ENCODE measurements around the gene PRODH.
"Not testable (repeated sequence)": the region's sequence is repeated elsewhere in the genome, so short reads cannot be mapped to it uniquely, and the experiment has no call there.

PRODH gene

DNA sequence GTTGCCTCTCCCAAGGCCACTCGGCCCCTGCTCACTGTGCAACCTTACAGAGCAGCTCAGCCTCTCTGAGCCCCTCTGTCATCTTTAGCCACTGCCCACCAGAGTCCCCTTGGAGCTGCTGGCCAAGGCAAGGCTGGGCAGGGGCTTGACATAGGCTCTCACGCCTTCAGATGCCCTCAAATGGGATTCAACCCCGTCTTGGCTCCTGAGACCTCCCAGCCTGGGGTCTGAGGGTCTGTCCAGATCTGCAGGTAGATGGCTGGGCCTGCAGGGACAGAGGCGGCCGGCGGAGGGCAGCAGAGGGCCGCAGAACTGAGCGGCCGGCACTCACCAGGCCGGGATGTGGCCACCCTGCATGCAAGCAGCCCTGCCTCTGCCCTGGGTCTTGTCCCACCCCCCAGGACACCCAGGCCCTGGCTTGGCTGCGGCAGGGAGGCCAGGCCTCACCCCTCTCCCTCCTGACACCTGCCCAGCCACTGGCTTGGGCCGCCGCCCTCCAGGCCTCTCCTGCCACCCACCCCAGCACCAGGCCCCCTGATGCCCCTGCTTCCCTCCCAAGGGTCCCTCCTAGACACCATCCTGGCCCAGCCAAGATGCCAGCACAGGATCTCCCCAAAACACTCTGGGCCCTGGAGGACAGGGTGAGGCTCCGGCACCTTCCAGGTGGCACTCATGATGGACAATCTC lies 18.4 kb upstream of the PRODH start:
- not testable (repeated sequence) for DNase-seq (ENCODE audit: low read depth)

DNA sequence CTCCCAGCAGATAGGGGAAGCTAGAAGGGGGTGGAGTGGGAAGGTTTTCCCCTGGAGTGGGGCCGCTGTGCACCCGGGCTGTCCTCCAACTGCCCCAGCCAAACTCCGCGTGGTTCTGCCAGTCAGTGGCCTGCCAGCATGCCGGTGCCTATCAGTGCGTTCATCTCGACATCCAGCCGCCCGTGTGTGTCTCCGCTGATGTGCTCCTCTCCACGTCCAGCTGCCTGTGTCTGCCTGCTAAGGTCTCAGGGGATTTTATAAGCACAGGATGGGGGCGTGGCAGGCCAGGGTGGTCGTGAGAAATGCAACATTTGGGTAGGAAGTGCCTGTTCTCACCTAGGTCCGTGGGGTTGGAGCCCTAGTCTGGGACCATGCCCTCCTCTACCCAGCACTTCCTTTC lies 17.0 kb upstream of the PRODH start:
- not testable (repeated sequence) for DNase-seq (ENCODE audit: low read depth)

DNA sequence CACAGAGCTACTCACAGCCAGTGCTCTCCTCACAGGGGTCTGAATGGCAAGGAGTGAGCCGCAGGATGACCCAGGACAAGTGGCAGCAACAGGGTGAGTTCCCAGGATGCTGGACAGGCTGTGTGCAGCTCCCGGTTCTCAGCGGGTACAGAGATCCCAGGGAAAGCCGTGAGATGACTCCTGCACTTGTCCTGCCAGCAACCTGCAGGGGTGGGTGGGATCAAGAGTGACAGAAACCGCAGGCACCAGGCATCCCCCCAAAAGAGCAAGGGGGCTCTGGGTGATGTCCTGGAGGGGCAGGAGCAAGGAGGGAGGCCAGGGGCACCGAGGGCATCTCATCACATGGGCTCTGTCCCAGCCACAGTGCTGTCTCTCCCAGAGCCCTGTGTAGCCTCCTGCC lies 15.9 kb upstream of the PRODH start:
- DNase-seq (ENCODE audit: low read depth): no peak

DNA sequence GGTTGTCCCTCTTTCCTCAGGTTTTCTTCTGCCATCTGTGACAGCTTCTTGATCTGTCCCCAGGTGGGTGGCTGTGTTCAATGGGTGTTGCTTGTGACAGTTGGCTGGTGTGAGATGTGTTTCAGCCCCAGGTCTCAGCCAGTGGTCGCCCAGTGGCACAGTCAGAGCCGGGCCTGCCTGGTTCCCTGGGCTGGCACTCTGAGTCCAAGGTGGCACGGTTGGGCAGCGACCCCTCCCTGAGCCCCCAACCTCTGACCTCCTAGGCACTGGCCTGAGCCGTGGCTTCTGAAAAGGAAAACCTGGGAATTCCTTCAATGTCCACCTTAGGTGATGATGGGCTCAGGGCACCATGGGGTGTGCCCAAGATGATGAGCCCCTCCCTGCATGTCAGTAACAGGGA lies 14.0 kb upstream of the PRODH start:
- no peak for DNase-seq (ENCODE audit: low read depth)

DNA sequence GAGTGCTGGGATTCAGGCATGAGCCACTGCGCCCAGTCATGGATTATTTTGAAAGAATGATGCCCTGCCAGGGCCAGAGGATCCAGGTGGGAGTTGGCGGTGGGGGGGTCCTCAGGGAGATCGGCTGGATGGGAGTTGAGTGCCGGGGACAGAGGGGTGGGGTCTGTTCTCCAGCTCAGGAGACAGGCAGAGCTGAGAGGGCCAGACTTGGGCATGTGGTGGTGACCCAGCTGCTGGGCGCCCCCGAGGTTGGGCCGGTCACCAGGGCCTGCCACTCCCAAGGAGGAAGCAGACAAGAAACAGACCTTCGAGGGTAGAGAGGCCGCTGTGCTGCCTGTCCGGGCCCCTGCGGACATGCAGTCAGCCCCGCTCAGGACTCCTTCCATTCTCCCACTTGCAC lies 11.8 kb upstream of the PRODH start:
- DNase-seq (ENCODE audit: low read depth): no peak

DNA sequence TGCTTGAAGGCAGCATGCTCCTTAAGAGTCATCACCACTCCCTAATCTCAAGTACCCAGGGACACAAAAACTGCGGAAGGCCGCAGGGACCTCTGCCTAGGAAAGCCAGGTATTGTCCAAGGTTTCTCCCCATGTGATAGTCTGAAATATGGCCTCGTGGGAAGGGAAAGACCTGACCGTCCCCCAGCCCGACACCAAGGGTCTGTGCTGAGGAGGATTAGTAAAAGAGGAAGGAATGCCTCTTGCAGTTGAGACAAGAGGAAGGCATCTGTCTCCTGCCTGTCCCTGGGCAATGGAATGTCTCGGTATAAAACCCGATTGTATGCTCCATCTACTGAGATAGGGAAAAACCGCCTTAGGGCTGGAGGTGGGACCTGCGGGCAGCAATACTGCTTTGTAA lies 11.0 kb upstream of the PRODH start:
- not testable (repeated sequence) for DNase-seq (ENCODE audit: low read depth)

DNA sequence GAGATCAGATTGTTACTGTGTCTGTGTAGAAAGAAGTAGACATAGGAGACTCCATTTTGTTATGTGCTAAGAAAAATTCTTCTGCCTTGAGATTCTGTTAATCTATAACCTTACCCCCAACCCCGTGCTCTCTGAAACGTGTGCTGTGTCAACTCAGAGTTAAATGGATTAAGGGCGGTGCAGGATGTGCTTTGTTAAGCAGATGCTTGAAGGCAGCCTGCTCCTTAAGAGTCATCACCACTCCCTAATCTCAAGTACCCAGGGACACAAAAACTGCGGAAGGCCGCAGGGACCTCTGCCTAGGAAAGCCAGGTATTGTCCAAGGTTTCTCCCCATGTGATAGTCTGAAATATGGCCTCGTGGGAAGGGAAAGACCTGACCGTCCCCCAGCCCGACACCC lies 2.6 kb upstream of the PRODH start:
- not testable (repeated sequence) for DNase-seq (ENCODE audit: low read depth)

DNA sequence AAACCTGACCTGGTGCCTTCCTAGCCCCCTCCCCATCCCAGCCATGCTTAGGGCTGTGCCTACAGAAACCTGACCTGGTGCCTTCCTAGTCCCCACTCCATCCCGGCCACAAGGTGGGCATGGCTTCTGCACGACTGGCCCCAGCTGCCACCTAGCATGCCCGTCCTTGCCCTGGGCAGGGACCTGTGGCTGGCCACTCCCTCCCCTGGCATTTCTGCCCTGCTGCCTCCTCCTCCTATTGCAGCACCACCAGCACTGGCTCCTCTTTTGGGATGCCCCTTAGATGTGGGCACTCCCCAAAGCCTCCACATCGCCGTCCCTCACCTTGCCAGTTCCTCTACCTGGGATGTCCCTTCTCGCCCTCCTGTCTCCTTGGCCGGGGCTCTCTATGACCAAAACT lies 1.4 kb downstream of the PRODH start:
- not testable (repeated sequence) for DNase-seq (ENCODE audit: low read depth)

DNA sequence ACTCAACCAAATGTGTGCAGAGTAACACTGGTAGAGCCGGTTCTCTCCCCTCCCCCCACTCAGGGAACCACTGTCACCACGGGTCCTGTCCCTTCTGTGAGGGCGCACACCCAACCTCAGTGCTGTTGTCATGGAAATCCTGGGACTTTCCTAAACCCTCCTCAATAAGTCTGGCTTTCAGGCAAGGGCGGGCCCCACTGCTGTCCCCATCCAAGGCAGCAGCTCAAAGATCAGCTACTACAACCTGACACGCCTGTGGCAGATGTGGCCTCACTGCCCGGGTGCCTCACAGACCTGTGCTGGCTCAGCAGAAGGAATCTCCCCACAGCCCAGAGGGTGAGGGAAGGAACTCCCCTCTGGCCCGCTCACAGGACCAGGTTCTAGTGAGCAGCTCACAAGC lies 2.2 kb downstream of the PRODH start:
- DNase-seq (ENCODE audit: low read depth): no peak

DNA sequence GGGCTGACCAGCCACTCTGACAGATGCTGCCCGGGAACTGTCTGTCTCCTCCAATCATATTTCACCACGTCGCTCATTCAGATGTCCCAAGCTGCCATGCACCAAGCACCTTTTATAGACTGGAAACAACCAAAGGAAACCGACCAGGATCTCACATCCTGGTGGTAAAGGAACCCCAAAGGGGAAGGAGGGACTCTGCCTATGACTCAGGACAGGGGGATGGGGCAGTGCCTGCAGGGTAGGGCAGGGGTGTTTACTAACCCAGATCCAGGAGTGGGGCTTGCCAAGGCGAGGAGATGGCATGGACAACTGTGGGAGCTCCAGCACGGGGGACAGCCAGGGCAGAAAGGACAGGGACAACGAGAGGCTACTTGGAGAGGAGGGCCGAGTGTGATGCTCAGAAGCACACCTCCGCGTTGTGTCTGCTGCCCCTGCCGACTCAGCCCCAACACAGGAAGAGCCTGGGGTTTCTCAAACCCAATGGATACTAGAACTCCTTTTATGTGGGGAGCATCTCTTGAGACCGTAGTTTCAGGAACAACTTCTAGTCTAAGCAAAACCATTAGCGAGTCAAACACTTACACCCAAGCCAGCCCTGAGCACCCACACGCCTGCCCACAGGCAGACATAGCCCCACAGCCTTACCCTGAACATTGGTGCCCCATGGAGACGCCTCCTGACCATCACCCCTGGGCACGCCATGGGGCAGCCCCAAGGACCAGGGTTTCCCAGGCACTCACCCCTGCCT lies 4.0 kb downstream of the PRODH start:
- DNase-seq (ENCODE audit: low read depth): no peak

DNA sequence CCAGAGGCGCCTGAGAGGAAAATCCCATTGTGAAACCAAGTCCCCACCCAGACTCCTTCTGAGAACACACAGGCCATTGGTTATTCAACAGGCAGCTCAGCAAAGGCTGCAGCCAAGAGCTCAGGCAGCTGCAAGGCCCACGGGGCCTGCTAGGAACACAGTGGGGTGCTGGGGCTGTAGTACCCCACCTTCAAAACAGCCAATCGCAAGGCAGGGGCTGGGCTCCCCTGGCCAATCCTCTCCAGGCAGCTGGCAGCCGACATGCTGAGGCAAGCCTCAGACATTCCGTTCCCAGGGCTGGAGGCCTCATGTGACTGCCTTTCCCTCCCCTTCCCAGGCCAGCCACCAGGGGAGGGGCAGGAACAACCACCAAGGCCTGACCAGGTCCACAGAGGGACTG lies 6.6 kb downstream of the PRODH start:
- DNase-seq (ENCODE audit: low read depth): no peak

DNA sequence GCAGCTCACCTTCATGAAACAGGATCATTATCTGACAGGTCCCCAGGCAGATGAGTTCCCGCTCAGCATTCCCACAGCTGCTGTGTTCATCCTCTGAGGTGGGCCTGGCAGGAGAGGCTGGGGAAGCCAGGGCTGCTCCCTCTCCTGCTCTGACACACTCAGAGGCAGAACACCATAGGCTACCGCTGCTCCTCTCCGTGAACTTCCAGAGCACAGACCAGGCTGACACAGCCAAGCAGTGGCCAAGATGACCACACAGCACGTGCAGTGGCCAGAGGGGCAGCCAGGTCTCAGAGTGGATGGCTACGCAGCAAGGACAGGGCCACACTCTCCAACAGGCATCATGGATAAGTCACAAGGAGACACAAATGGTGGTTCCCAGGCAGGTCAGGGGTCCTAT lies 8.5 kb downstream of the PRODH start:
- DNase-seq (ENCODE audit: low read depth): no peak

DNA sequence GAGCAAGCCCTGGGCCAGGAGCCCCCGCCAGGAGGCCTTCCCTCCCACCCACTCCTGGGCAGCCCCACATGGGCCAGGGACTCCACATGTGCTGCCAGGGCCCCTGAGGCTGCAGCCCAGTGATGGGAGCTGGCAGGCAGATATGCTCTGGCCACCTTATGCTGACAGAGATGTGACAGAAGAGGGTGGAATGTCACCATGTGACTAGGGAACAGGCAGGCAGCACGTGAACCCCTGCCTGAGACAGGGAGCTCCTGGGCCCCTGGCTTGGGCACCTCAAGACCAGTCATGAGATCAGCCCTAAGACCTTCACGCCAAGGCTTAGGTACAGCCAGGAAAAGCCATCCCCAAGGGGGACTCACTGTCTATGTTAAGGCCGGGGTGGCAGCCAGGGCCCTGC lies 9.1 kb downstream of the PRODH start:
- no peak for DNase-seq (ENCODE audit: low read depth)

DNA sequence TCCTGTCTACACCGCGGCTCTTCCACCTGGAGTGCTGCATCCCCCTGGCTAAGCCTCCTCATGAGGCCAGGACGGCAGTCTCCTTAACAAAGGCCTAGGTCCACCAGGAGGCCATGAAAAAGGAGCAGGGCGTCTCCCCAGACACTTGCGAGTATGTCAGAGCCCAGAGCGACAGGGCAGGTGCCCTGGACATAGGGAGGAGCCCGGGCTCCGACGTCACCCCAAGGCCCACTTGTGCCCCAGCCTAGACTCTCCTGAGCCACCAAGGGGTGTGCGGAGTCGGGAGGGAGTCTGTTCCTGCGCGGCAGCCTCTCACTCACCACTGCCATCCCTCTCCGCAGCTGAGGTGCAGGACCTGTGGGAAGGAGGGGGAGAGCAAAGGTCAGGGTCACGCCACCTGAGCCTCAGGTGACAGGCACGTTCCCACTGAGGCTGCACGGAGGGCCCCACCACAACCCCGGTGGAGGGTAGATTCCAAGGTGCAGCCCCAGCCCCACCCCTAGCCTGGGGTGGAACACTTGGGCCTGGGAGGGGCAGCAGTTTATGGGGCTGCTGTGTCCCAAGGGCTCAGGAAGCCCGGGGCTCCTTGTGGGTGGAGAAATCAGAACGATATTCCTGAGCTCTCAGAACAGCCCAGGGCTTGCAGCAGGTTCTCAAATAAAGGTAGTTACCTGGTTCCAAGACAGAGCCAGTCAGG lies 10.6 kb downstream of the PRODH start:
- no peak for DNase-seq (ENCODE audit: low read depth)

DNA sequence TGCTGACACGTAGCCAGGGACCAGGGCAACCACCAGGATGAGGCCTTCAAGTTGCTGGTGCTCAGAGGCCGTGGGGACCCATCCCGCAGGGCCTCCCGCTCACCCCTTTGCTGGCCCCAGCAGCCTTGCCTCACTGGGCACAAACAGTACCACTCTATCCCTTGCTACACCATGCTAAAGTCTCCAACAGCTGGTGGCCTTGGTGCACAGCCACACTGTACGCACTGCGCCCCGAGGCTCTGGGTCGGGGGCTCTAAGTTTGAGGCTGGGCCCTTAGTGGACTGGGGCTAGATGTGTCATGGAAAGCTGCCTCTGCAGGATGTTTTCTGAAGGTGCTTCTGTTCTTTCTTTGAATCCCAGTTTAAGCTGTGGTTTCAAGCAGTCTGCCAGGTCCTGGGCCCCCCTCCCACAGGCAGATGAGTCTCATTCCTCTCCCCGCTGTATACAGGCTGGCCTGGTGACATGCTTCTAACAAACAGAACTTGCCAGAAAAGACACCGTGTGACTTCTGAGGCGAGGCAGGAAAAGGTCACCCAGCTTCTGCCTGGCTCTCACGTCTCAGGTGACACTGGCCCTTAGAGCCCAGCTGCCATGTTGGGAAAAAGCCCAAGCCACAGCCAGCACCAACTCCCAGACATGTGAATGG lies 15.7 kb downstream of the PRODH start:
- DNase-seq (ENCODE audit: low read depth): not testable (repeated sequence)

DNA sequence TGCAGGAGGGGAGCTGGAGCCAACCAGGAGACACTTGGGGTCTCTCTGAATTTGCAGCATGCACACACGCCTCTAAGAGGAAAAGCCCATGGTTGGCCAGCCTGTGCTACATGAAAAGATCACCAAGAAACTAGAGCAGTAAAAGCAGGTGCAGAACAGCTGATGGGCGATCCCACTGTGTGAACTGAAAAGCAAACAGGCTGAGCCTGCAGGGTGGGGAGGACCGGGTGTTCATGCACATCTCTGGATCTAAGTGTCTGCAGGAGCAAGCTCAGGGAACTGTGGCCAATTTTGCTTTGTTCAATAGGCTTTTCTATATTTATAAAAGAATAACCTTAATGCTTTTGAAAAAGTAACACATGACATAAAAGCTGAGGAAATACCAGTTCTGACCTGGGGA lies 18.3 kb downstream of the PRODH start:
- not testable (repeated sequence) for DNase-seq (ENCODE audit: low read depth)

DNA sequence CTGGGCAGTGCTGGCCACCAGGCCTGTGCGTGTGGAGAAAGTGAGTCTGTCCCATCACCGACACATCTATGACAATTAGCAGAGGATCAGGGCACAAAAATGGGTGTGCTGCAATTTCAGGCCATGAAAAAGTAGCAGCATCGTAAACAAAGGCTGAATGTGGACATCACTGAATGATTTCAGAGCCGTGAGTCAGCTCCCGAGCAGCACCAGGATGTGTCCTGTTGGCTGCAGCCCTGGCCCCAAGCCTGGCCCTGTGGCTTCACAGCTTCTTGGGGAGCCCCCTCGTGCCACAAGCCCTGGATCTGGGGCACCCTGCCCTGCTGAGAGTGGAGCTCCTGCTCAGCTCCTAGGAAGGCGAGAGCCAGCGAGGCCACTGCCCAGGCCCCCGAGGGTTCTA lies 20.5 kb downstream of the PRODH start:
- not testable (repeated sequence) for DNase-seq (ENCODE audit: low read depth)

DNA sequence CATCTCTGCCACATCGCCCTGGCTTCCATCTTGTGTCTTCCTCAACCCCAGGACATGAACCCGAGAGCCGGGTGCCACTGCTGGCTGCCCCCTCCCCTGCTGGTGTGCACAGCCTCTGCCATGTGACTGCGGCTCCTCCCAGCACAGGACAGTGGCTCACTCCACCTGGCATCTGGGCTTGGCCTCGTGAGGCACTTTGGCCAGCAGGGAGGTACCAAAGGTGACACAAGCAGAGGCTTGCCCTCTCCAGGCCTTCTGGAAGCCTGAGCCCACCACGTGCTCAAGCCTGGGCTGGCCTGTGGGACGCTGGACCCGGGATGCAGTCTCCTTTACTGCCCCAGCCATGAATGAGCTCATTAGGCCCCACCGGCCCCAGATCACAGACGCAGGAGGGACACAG lies 21.5 kb downstream of the PRODH start:
- not testable (repeated sequence) for DNase-seq (ENCODE audit: low read depth)

DNA sequence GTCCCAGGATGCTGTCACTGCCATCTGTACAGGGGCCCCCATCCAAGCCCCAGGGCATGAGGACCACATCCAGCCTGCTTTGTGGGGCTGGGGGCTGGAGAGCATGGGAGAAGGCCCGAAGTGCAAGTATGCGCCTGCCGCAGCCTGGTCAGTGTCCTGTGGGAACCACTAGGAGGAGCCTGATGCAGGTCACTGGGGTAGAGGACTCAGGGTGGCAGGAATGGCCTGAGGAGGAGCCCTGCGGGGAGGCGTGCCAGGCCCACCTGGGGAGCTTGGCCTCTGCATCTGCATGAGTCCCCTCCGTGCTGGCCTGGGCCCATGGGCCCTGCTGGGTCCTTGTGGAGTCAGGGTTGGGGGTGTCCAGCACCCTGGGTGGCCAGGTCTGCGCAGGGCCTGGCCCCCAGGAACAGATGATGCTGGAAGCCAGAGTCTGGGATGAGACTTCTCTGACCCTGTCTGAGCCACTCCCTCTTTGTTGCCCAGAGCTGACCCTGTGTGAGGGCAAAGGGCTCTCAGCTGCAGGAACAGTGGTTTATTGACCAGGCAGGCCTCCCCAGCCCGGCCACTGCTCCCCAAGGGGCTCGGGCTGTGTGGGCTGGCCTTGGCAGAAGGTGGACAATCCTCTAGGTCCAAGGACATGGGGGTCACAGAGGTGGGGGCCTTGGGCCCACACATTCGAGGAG lies 23.7 kb downstream of the PRODH start:
- not testable (repeated sequence) for DNase-seq (ENCODE audit: low read depth)

DNA sequence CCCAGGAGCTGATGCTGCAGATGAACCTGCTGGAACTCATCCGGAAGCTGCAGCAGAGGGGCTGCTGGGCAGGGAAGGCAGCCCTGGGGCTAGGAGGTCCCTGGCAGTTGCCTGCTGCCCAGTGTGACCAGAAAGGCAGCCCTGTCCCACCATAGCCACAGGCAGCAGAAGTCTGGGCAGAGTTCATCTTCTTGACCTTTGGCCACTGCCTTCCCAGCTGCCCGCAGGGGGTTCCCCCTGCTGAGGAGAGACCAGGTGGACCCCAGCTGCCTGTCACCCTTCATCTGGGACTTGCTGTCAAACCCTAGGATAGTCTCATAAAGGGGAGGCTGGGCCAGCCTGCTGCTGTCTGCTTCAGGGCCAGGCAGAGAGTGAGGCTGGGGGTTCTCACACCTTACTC lies 24.6 kb downstream of the PRODH start:
- not testable (repeated sequence) for DNase-seq (ENCODE audit: low read depth)

DNA sequence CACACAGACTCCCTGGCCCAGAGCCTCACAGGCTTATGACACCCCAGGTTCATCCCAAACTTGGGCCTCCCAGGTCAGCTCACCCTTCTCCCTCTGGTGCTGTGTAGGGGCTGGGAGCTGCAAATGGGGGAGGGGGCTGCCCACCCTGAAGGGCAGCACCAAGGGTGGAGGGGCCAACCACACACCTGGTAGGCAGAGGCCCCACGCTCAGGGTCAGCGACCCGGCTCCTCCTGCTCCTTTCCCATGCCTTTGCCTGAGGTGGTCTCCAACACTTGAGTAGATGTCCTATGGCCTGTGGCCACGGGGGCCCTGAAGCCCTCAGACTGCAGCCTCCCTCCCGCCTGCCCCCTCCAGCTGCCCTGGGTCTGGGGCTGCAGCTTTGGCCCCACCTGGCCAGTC lies 26.5 kb downstream of the PRODH start:
- DNase-seq (ENCODE audit: low read depth): no peak

DNA sequence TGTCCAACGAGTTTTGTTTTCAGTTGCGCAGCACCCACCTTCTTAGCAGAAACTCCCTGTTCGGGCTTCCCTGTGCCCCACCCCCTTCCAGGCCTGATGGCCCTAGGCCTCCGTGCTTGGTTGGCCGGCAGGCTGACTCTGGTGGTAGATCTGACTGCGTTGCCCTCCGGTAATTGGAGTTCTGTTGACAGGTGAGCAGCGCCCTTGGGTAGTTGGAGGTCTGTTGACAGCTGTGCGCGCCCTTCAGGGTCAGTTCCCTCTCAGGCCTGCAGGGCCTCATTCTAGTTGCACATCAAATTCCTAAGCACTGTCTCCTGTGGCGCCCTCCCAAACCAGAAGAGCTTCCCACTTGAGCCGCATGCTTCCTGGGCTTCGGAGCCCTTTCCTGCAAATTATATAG lies 29.2 kb downstream of the PRODH start:
- DNase-seq (ENCODE audit: low read depth): no peak
